PFSK-1 (cell line): Measurements from ENCODE around the gene SLCO3A1.

ENCODE experiments used
- FOXP2 ChIP-seq: optimal IDR thresholded peaks from 2 replicates; pipeline ENCODE3; 2011; ENCODE audit warnings: borderline replicate concordance, control low read depth, inconsistent platforms; ENCODE audit not compliant: insufficient read depth; ENCODE audit errors: extremely low read length, extremely low read depth
- POLR2AphosphoS5 ChIP-seq: IDR thresholded peaks from 2 replicates; pipeline ENCODE4 v1.6.1; 2012; ENCODE audit warnings: low read depth, mild to moderate bottlenecking, control low read depth, low read length, moderate library complexity
- SIN3A ChIP-seq: IDR thresholded peaks from 2 replicates; pipeline ENCODE4 v1.6.1; 2012; ENCODE audit warnings: mild to moderate bottlenecking, low read length, moderate library complexity, borderline replicate concordance; ENCODE audit not compliant: insufficient read depth
- TAF1 ChIP-seq: IDR thresholded peaks from 2 replicates; pipeline ENCODE4 v1.6.1; 2012; ENCODE audit warnings: low read length, control low read depth, borderline replicate concordance; ENCODE audit not compliant: insufficient read depth
- TF ChIP-seq, protein P1 (sequence below), 2 experiments: IDR thresholded peaks; 2 replicates each; pipeline versions ENCODE4 v1.6.1 to v1.8.0; 2011 to 2012; ENCODE audit warnings: low read depth in 2 of 2, low read length in 2 of 2, control low read depth in 1 of 2, inconsistent platforms in 1 of 2, mild to moderate bottlenecking in 1 of 2, moderate library complexity in 1 of 2; ENCODE audit not compliant: insufficient read depth in 1 of 2

Gene SLCO3A1

GRCh38 chr15:92074101-92074500, 220.6 kb downstream of the SLCO3A1 start:
- TF ChIP-seq TAF1: no peak
- no peak for TF ChIP-seq SIN3A
- TF ChIP-seq, protein P1, sequence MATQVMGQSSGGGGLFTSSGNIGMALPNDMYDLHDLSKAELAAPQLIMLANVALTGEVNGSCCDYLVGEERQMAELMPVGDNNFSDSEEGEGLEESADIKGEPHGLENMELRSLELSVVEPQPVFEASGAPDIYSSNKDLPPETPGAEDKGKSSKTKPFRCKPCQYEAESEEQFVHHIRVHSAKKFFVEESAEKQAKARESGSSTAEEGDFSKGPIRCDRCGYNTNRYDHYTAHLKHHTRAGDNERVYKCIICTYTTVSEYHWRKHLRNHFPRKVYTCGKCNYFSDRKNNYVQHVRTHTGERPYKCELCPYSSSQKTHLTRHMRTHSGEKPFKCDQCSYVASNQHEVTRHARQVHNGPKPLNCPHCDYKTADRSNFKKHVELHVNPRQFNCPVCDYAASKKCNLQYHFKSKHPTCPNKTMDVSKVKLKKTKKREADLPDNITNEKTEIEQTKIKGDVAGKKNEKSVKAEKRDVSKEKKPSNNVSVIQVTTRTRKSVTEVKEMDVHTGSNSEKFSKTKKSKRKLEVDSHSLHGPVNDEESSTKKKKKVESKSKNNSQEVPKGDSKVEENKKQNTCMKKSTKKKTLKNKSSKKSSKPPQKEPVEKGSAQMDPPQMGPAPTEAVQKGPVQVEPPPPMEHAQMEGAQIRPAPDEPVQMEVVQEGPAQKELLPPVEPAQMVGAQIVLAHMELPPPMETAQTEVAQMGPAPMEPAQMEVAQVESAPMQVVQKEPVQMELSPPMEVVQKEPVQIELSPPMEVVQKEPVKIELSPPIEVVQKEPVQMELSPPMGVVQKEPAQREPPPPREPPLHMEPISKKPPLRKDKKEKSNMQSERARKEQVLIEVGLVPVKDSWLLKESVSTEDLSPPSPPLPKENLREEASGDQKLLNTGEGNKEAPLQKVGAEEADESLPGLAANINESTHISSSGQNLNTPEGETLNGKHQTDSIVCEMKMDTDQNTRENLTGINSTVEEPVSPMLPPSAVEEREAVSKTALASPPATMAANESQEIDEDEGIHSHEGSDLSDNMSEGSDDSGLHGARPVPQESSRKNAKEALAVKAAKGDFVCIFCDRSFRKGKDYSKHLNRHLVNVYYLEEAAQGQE (IDR thresholded peaks at IDR 0.05; ENCODE audit: insufficient read depth in 1 of 2, low read depth in 2 of 2, low read length in 2 of 2): no peak
- no peak for TF ChIP-seq FOXP2
- no peak for TF ChIP-seq POLR2AphosphoS5

DNA sequence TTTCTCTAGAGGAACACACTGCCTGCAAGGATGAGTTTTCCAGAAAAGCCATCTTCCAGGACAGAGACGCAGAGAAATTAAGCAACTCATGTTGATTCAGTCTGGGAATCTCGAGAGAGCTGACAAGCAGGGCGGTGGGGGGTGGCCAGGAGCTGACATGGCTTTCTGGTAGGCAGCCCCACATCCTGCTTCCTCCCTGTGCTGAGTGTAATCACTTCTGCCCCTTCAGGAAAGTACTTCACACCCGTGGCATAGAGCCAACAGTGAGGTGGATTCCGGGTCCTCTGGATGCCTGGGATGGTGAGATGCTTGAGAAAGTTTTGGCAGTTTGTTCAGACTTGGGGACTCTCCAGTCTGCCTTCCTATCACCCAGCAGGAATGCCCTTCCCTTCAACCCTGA, 221.1 kb downstream of the SLCO3A1 start:
- no peak for TF ChIP-seq SIN3A
- peak; percentile 30 for TF ChIP-seq FOXP2

DNA sequence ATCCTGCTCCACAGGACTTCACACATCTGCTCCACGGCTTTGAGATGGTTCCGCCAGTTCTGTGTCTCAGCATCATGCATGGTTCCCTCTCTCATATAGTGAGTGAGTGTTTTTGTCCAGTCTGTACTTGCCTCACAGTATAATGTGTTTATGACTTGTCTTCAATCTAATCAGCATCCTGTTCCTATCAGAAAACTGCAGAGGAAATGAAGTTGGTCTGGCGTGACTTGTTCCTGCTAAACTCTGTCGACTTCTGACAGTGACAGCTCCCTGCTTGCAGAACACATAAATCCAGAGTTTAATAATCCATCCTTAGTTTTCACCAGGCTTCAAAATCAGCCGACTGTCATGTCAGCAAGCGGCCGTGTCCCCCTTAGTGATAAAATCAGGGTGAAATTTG, 222.3 kb downstream of the SLCO3A1 start:
- TF ChIP-seq SIN3A (no peak), FOXP2 (no peak), TAF1 (no peak), POLR2AphosphoS5 (no peak)
- TF ChIP-seq, protein P1 (IDR thresholded peaks at IDR 0.05; ENCODE audit: insufficient read depth in 1 of 2, low read depth in 2 of 2, low read length in 2 of 2): no peak

GRCh38 chr15:92076541-92076940, 223.0 kb downstream of the SLCO3A1 start:
- TF ChIP-seq, protein P1 (IDR thresholded peaks at IDR 0.05; ENCODE audit: insufficient read depth in 1 of 2, low read depth in 2 of 2, low read length in 2 of 2): no peak
- TF ChIP-seq FOXP2 (no peak), TAF1 (no peak), SIN3A (no peak), POLR2AphosphoS5 (no peak)

- TF ChIP-seq FOXP2: no peak
- no peak for TF ChIP-seq POLR2AphosphoS5
- TF ChIP-seq, protein P1 (IDR thresholded peaks at IDR 0.05; ENCODE audit: insufficient read depth in 1 of 2, low read depth in 2 of 2, low read length in 2 of 2): no peak
- no peak for TF ChIP-seq TAF1
- no peak for TF ChIP-seq SIN3A
These were observed 224.0 kb downstream of the SLCO3A1 start for GRCh38 chr15:92077353-92078085.
